ENCODE data around the gene EFCAB14. TPM values are rescaled to one million over a fixed set of nuclear protein-coding genes. Genes with fewer than 3 reads are reported as not detected.

EFCAB14 gene
- polyA plus RNA-seq, 3 donors, result 31.4 to 75.5 (median 49.8) TPM

- H2AFZ ChIP-seq (ENCODE audit: insufficient read depth, low read depth, low read length, poor library complexity, severe bottlenecking), result no peak overlapping the region
- H3K36me3 ChIP-seq (replicated peaks in 1 of 2; ENCODE audit: control insufficient read depth in 1 of 2, insufficient read depth in 2 of 2, low read length in 2 of 2), result peaks cover 20 to 60% of the 10 kb centered on the region in 2 donors
- no peak overlapping the region for H3K4me2 ChIP-seq (replicated peaks; ENCODE audit: extremely low read depth, low read length, poor library complexity, severe bottlenecking)
- no peaks in the 10 kb centered on the region for H3K4me1 Mint-ChIP-seq
- peaks cover 0 to 11% (median 7%) of the 10 kb centered on the region in 7 donors for H3K9me3 Mint-ChIP-seq
- DNase-seq, result no peak
- peaks cover 39 to 58% of the 10 kb centered on the region in 2 donors for H3K36me3 Mint-ChIP-seq
- H3K9me3 ChIP-seq (replicated peaks in 1 of 2; ENCODE audit: control insufficient read depth in 1 of 2, insufficient read depth in 1 of 2, low read length in 2 of 2), result peaks cover 0 to 9% of the 10 kb centered on the region in 2 donors
- H3K4me3 Mint-ChIP-seq, result no peak overlapping the region
- intact Hi-C loops (cut with micrococcal nuclease), result no loop called here
- no peaks in the 10 kb centered on the region for H3K27me3 Mint-ChIP-seq (ENCODE audit: low read depth in 3 of 3)
- H3K9ac ChIP-seq (ENCODE audit: insufficient read depth, low read length, poor library complexity, severe bottlenecking), result no peak overlapping the region
- no peaks in the 10 kb centered on the region for H4K20me1 ChIP-seq (ENCODE audit: insufficient read depth, low read length)
- no peak overlapping the region for H3K4me3 ChIP-seq (replicated peaks in 1 of 3; ENCODE audit: low read depth in 2 of 3, low read length in 3 of 3)
- no peaks in the 10 kb centered on the region for H3K27me3 ChIP-seq (ENCODE audit: control insufficient read depth in 2 of 2, insufficient read depth in 2 of 2, low read length in 2 of 2)
- H3K27ac Mint-ChIP-seq, result no peak overlapping the region
- TF ChIP-seq CTCF (IDR thresholded peaks at IDR 0.05), result no peak
- no peaks in the 10 kb centered on the region for H3K4me1 ChIP-seq (ENCODE audit: control insufficient read depth in 1 of 2, insufficient read depth in 2 of 2, low read length in 2 of 2)
- H3K79me2 ChIP-seq (ENCODE audit: insufficient read depth, low read length), result no peaks in the 10 kb centered on the region
- no peak overlapping the region for H3K27ac ChIP-seq (ENCODE audit: low read depth in 1 of 2, low read length in 2 of 2)
- WGBS (ENCODE audit: insufficient coverage), result no CpG with 5 or more reads among the region's 1 CpG
Measured at GRCh38 chr1:46646331-46646730, 72.6 kb downstream of the EFCAB14 start.

DNA sequence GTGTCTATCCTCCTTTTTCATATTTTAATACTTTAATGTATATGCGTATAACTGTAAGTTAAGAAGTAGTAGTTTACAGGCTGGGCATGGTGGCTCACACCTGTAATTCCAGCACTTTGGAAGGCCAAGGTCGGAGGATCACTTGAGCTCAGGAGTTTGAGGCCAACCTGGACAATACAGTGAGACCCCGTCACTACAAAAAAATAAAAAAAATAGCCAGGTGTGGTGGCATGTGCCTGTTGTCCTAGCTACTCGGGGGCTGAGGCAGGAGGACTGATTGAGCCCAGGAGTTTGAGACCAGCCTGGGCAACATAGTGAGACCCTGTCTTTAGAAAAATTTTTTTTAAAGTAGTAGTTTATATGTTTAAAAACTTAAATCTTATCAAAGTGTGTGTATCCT, 73.1 kb downstream of the EFCAB14 start:
- peaks cover under 1% of the 10 kb centered on the region for H3K4me1 Mint-ChIP-seq
- H3K9me3 ChIP-seq (replicated peaks in 1 of 2; ENCODE audit: control insufficient read depth in 1 of 2, insufficient read depth in 1 of 2, low read length in 2 of 2), result peaks cover 0 to 9% of the 10 kb centered on the region in 2 donors
- DNase-seq, result no peak
- H3K27me3 Mint-ChIP-seq (ENCODE audit: low read depth in 3 of 3), result no peaks in the 10 kb centered on the region
- H3K4me3 ChIP-seq (replicated peaks in 1 of 3; ENCODE audit: low read depth in 2 of 3, low read length in 3 of 3), result no peak overlapping the region
- no peaks in the 10 kb centered on the region for H3K4me1 ChIP-seq (ENCODE audit: control insufficient read depth in 1 of 2, insufficient read depth in 2 of 2, low read length in 2 of 2)
- no peak for TF ChIP-seq CTCF (IDR thresholded peaks at IDR 0.05)
- no peak overlapping the region for H3K4me3 Mint-ChIP-seq
- H3K9me3 Mint-ChIP-seq, result peaks cover 0 to 11% (median 7%) of the 10 kb centered on the region in 7 donors
- 100% methylated on average over 3 of the region's 4 CpGs for WGBS (ENCODE audit: insufficient coverage)
- peaks cover 39 to 61% of the 10 kb centered on the region in 2 donors for H3K36me3 Mint-ChIP-seq
- H3K27ac Mint-ChIP-seq, result no peak overlapping the region
- no peak overlapping the region for H2AFZ ChIP-seq (ENCODE audit: insufficient read depth, low read depth, low read length, poor library complexity, severe bottlenecking)
- H3K79me2 ChIP-seq (ENCODE audit: insufficient read depth, low read length), result no peaks in the 10 kb centered on the region
- no peak overlapping the region for H3K9ac ChIP-seq (ENCODE audit: insufficient read depth, low read length, poor library complexity, severe bottlenecking)
- no peaks in the 10 kb centered on the region for H4K20me1 ChIP-seq (ENCODE audit: insufficient read depth, low read length)
- no peak overlapping the region for H3K27ac ChIP-seq (ENCODE audit: low read depth in 1 of 2, low read length in 2 of 2)
- intact Hi-C loops (cut with micrococcal nuclease), result no loop called here
- no peaks in the 10 kb centered on the region for H3K27me3 ChIP-seq (ENCODE audit: control insufficient read depth in 2 of 2, insufficient read depth in 2 of 2, low read length in 2 of 2)
- peaks cover 20 to 60% of the 10 kb centered on the region in 2 donors for H3K36me3 ChIP-seq (replicated peaks in 1 of 2; ENCODE audit: control insufficient read depth in 1 of 2, insufficient read depth in 2 of 2, low read length in 2 of 2)
- H3K4me2 ChIP-seq (replicated peaks; ENCODE audit: extremely low read depth, low read length, poor library complexity, severe bottlenecking), result no peak overlapping the region
